Measurements from ENCODE around the gene MIOX.

GRCh38 chr22:50489363-50490243 lies 2.9 kb downstream of the MIOX start:
- TF ChIP-seq, protein P1, sequence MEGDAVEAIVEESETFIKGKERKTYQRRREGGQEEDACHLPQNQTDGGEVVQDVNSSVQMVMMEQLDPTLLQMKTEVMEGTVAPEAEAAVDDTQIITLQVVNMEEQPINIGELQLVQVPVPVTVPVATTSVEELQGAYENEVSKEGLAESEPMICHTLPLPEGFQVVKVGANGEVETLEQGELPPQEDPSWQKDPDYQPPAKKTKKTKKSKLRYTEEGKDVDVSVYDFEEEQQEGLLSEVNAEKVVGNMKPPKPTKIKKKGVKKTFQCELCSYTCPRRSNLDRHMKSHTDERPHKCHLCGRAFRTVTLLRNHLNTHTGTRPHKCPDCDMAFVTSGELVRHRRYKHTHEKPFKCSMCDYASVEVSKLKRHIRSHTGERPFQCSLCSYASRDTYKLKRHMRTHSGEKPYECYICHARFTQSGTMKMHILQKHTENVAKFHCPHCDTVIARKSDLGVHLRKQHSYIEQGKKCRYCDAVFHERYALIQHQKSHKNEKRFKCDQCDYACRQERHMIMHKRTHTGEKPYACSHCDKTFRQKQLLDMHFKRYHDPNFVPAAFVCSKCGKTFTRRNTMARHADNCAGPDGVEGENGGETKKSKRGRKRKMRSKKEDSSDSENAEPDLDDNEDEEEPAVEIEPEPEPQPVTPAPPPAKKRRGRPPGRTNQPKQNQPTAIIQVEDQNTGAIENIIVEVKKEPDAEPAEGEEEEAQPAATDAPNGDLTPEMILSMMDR (IDR thresholded peaks at IDR 0.05) = no peak
- TF ChIP-seq POLR2A (IDR thresholded peaks at IDR 0.05) = no peak
